GM12865 (cell line): ENCODE results near the gene BTBD7.
A peak's percentile ranks its signal among the peaks of the same experiment; 100 is the strongest.
"Not testable (repeated sequence)": the region's sequence is repeated elsewhere in the genome, so short reads cannot be mapped to it uniquely, and the experiment has no call there.

Experiments
- DNase-seq: peaks from one replicate; pipeline ENCODE4 v3.0.0; 2010; ENCODE audit warnings: low read depth
- H3K4me3 ChIP-seq: 2 replicates; pipeline ENCODE4 v1.5.1; 2011; ENCODE audit warnings: mild to moderate bottlenecking, low read depth, low read length, control low read depth
- CTCF ChIP-seq: IDR thresholded peaks from 2 replicates; pipeline ENCODE4 v1.5.1; 2011; ENCODE audit warnings: low read length, control low read depth, low read depth, inconsistent platforms; ENCODE audit not compliant: insufficient read depth; ENCODE audit errors: missing control alignments

The BTBD7 gene

GRCh38 chr14:93332853-93333630 lies at the start of gene BTBD7:
TSS of gene BTBD7 (minus strand) at chr14:93333036. CDS start at chr14:93296051, 36,985 bp downstream.
- DNase-seq, result peak; percentile 97
- no peak for TF ChIP-seq CTCF
- H3K4me3 ChIP-seq, result peak within 1 kb of the TSS; percentile 91

- DNase-seq, result peak; percentile 48
- no peak overlapping the region for H3K4me3 ChIP-seq
- TF ChIP-seq CTCF, result no peak
These were observed 48.8 kb upstream of the BTBD7 start for GRCh38 chr14:93381644-93382043.

GRCh38 chr14:93379831-93380230 lies 47.0 kb upstream of the BTBD7 start:
- no peak for DNase-seq
- no peak for TF ChIP-seq CTCF
- no peak overlapping the region for H3K4me3 ChIP-seq

- TF ChIP-seq CTCF, result no peak
- no peak overlapping the region for H3K4me3 ChIP-seq
- peak; percentile 92 for DNase-seq
These were observed 42.9 kb upstream of the BTBD7 start for GRCh38 chr14:93375673-93376156.

- DNase-seq, result peak; percentile 89
- no peak for TF ChIP-seq CTCF
- H3K4me3 ChIP-seq, result peak overlapping the region; percentile 27
These were observed 37.0 kb upstream of the BTBD7 start for GRCh38 chr14:93369713-93370266.

GRCh38 chr14:93368996-93369712 lies 36.3 kb upstream of the BTBD7 start:
- H3K4me3 ChIP-seq, result peak overlapping the region; percentile 27
- DNase-seq, result no peak
- TF ChIP-seq CTCF, result no peak

- not testable (repeated sequence) for DNase-seq, H3K4me3 ChIP-seq
These were observed 22.0 kb upstream of the BTBD7 start for GRCh38 chr14:93354873-93355272.
